Measurements from ENCODE around the gene DTHD1. TPM values are rescaled to one million over a fixed set of nuclear protein-coding genes. Genes with fewer than 3 reads are reported as not detected.

DTHD1 gene
- total RNA-seq, 6 donors from 2014 or later, result 0.83 to 47.4 (median 7.2) TPM

- WGBS, 2 donors, result 53 to 62% methylated on average over 2 of the region's 2 CpGs
- Histone ChIP-seq H3K9me3 (no peaks in the 10 kb centered on the region), H3K27ac (no peak overlapping the region), H3K36me3 (no peaks in the 10 kb centered on the region), H3K4me1 (peaks cover 0 to 4% (median 0%) of the 10 kb centered on the region in 4 donors), H3K4me3 (no peak overlapping the region), H3K27me3 (no peaks in the 10 kb centered on the region)
- DNase-seq (peak in 1 of 2 donors; percentile 27), ATAC-seq (ENCODE audit: low FRiP score in 2 of 2) (peak in 1 of 2 donors; percentile 73)
- no peak for TF ChIP-seq POLR2A (IDR thresholded peaks at IDR 0.05)
- TF ChIP-seq CTCF (IDR thresholded peaks at IDR 0.05), result no peak
- TF ChIP-seq EP300 (IDR thresholded peaks at IDR 0.05), result peak in 1 of 4 donors; percentile 14
- TF ChIP-seq POLR2AphosphoS5 (IDR thresholded peaks at IDR 0.05), result no peak
Observed at GRCh38 chr4:36255577-36255976, 25.8 kb upstream of the DTHD1 start.

- no peak for TF ChIP-seq POLR2A (IDR thresholded peaks at IDR 0.05)
- TF ChIP-seq CTCF (IDR thresholded peaks at IDR 0.05), result no peak
- no peak for TF ChIP-seq POLR2AphosphoS5 (IDR thresholded peaks at IDR 0.05)
- no peak for TF ChIP-seq EP300 (IDR thresholded peaks at IDR 0.05)
- no peak overlapping the region for H3K4me3 ChIP-seq
- WGBS, 2 donors, result 61 to 68% methylated on average over 6 of the region's 6 CpGs
- peak overlapping the region in 2 of 4 donors; percentile 19 to 50 for H3K27ac ChIP-seq
- no peaks in the 10 kb centered on the region for H3K36me3 ChIP-seq
- no peaks in the 10 kb centered on the region for H3K27me3 ChIP-seq
- ATAC-seq (ENCODE audit: low FRiP score in 2 of 2) (no peak), DNase-seq (no peak)
- H3K9me3 ChIP-seq, result no peaks in the 10 kb centered on the region
- peaks cover 0 to 4% (median 0%) of the 10 kb centered on the region in 4 donors for H3K4me1 ChIP-seq
Observed at GRCh38 chr4:36256398-36256891, 25.0 kb upstream of the DTHD1 start.

- no peaks in the 10 kb centered on the region for H3K36me3 ChIP-seq
Observed at GRCh38 chr4:36260731-36261130, 20.7 kb upstream of the DTHD1 start.

DNA sequence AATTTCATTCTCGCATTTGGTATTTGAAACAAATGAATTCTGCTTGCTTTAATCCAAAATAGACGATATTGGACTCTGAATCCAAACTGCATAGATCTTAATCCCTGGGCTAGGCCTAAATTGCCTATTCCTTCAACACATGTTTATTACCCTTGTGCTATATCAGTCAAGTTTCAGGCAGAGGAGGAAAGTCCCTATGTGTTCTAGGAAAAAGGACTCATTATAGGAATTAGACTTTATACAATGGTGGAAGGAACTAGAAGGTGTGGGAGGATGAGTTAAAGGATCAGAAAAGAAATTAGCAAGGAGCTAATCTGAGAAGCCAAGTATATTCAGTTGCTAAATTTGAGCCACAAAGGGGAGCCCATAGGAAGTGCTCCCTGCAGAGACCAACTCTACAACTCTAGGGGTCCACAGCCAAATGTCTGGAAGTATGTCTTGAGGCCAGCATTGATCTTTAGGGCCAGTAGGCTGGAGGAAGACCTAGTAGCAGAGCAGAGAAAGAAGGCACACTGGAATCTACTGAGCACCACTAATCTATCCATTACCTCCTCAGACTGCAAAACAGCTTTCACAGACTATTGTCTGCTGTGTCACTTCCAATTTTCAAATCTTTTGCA lies 17.1 kb upstream of the DTHD1 start:
- Histone ChIP-seq H3K36me3 (no peaks in the 10 kb centered on the region), H3K4me1 (no peaks in the 10 kb centered on the region), H3K9me3 (no peaks in the 10 kb centered on the region), H3K27me3 (no peaks in the 10 kb centered on the region), H3K4me3 (no peak overlapping the region), H3K27ac (no peak overlapping the region)
- DNase-seq, result no peak
- ATAC-seq (ENCODE audit: low FRiP score in 2 of 2), result no peak
- TF ChIP-seq CTCF (IDR thresholded peaks at IDR 0.05) (no peak), POLR2A (IDR thresholded peaks at IDR 0.05) (no peak), EP300 (IDR thresholded peaks at IDR 0.05) (no peak), POLR2AphosphoS5 (IDR thresholded peaks at IDR 0.05) (no peak)
- 95 to 96% methylated on average over 2 of the region's 2 CpGs for WGBS, 2 donors

More at GRCh38 chr4:36260731-36261130, 20.7 kb upstream of the DTHD1 start:
- Histone ChIP-seq H3K4me1 (peaks cover 0 to 4% (median 0%) of the 10 kb centered on the region in 4 donors), H3K27ac (no peak overlapping the region), H3K9me3 (no peaks in the 10 kb centered on the region), H3K27me3 (no peaks in the 10 kb centered on the region), H3K4me3 (no peak overlapping the region)
- no peak for ATAC-seq (ENCODE audit: low FRiP score in 2 of 2)
- 87 to 92% methylated on average over 5 of the region's 5 CpGs for WGBS, 2 donors
- no peak for DNase-seq
- TF ChIP-seq EP300 (IDR thresholded peaks at IDR 0.05) (no peak), POLR2A (IDR thresholded peaks at IDR 0.05) (no peak), CTCF (IDR thresholded peaks at IDR 0.05) (no peak), POLR2AphosphoS5 (IDR thresholded peaks at IDR 0.05) (no peak)
